Measurements from ENCODE around the gene CCDC60.

DNA sequence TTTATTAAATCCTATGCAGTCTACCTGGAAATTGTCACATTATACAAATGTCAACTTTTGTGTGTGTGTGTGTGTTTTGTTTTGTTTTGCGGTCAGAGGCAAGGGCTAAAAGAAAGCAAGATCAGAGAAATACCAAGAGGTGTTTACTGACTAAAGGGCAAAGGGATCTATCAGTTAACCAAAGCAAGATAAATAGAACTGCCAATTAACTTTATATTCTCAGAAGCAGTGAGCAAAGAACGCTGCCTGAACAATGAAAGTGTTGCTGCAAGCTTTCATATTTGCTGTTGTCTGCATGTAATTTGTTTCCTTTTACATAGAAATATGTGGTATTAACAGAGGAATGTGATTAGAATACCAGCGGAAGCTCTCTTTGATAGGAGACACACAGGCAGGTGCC lies 30.9 kb downstream of the CCDC60 start:
- TF ChIP-seq, protein P1, sequence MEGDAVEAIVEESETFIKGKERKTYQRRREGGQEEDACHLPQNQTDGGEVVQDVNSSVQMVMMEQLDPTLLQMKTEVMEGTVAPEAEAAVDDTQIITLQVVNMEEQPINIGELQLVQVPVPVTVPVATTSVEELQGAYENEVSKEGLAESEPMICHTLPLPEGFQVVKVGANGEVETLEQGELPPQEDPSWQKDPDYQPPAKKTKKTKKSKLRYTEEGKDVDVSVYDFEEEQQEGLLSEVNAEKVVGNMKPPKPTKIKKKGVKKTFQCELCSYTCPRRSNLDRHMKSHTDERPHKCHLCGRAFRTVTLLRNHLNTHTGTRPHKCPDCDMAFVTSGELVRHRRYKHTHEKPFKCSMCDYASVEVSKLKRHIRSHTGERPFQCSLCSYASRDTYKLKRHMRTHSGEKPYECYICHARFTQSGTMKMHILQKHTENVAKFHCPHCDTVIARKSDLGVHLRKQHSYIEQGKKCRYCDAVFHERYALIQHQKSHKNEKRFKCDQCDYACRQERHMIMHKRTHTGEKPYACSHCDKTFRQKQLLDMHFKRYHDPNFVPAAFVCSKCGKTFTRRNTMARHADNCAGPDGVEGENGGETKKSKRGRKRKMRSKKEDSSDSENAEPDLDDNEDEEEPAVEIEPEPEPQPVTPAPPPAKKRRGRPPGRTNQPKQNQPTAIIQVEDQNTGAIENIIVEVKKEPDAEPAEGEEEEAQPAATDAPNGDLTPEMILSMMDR (IDR thresholded peaks at IDR 0.05 in 2 of 3, conservative IDR thresholded peaks at IDR 0.05 in 1 of 3; ENCODE audit: borderline replicate concordance in 1 of 3, insufficient read depth in 1 of 3, low read depth in 2 of 3, low read length in 2 of 3) = no peak
- TF ChIP-seq, protein P2, sequence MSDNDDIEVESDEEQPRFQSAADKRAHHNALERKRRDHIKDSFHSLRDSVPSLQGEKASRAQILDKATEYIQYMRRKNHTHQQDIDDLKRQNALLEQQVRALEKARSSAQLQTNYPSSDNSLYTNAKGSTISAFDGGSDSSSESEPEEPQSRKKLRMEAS (IDR thresholded peaks at IDR 0.05) = no peak
- no peak for TF ChIP-seq POLR2A (IDR thresholded peaks at IDR 0.05; ENCODE audit: borderline replicate concordance, extremely low read depth, insufficient read depth, insufficient read length)
- TF ChIP-seq FOSL1 (IDR thresholded peaks at IDR 0.05; ENCODE audit: low read depth) = no peak
- TF ChIP-seq YY1 (IDR thresholded peaks at IDR 0.05; ENCODE audit: extremely low read depth, insufficient replicate concordance, low read depth, low read length) = no peak
- TF ChIP-seq, protein P3, sequence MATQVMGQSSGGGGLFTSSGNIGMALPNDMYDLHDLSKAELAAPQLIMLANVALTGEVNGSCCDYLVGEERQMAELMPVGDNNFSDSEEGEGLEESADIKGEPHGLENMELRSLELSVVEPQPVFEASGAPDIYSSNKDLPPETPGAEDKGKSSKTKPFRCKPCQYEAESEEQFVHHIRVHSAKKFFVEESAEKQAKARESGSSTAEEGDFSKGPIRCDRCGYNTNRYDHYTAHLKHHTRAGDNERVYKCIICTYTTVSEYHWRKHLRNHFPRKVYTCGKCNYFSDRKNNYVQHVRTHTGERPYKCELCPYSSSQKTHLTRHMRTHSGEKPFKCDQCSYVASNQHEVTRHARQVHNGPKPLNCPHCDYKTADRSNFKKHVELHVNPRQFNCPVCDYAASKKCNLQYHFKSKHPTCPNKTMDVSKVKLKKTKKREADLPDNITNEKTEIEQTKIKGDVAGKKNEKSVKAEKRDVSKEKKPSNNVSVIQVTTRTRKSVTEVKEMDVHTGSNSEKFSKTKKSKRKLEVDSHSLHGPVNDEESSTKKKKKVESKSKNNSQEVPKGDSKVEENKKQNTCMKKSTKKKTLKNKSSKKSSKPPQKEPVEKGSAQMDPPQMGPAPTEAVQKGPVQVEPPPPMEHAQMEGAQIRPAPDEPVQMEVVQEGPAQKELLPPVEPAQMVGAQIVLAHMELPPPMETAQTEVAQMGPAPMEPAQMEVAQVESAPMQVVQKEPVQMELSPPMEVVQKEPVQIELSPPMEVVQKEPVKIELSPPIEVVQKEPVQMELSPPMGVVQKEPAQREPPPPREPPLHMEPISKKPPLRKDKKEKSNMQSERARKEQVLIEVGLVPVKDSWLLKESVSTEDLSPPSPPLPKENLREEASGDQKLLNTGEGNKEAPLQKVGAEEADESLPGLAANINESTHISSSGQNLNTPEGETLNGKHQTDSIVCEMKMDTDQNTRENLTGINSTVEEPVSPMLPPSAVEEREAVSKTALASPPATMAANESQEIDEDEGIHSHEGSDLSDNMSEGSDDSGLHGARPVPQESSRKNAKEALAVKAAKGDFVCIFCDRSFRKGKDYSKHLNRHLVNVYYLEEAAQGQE (IDR thresholded peaks at IDR 0.05; ENCODE audit: low read depth) = no peak
- TF ChIP-seq, protein P4, sequence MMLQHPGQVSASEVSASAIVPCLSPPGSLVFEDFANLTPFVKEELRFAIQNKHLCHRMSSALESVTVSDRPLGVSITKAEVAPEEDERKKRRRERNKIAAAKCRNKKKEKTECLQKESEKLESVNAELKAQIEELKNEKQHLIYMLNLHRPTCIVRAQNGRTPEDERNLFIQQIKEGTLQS (IDR thresholded peaks at IDR 0.05) = no peak
- no peak for TF ChIP-seq EZH2 (IDR thresholded peaks at IDR 0.05)
- no peak for TF ChIP-seq EZH2phosphoT487 (IDR thresholded peaks at IDR 0.05; ENCODE audit: borderline replicate concordance)
- TF ChIP-seq POLR2AphosphoS5 (IDR thresholded peaks at IDR 0.05; ENCODE audit: low read depth, low read length) = no peak
- no peak for TF ChIP-seq ZFX (IDR thresholded peaks at IDR 0.05)
- TF ChIP-seq, protein P5, sequence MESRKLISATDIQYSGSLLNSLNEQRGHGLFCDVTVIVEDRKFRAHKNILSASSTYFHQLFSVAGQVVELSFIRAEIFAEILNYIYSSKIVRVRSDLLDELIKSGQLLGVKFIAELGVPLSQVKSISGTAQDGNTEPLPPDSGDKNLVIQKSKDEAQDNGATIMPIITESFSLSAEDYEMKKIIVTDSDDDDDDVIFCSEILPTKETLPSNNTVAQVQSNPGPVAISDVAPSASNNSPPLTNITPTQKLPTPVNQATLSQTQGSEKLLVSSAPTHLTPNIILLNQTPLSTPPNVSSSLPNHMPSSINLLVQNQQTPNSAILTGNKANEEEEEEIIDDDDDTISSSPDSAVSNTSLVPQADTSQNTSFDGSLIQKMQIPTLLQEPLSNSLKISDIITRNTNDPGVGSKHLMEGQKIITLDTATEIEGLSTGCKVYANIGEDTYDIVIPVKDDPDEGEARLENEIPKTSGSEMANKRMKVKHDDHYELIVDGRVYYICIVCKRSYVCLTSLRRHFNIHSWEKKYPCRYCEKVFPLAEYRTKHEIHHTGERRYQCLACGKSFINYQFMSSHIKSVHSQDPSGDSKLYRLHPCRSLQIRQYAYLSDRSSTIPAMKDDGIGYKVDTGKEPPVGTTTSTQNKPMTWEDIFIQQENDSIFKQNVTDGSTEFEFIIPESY (IDR thresholded peaks at IDR 0.05; ENCODE audit: extremely low read depth, insufficient replicate concordance, low read length) = no peak
- no peak for TF ChIP-seq SIN3A (IDR thresholded peaks at IDR 0.05; ENCODE audit: low read depth)
- no peak for TF ChIP-seq ZNF274 (IDR thresholded peaks at IDR 0.05; ENCODE audit: low read depth, low read length)

Data from HCT116 (cell line).